ENCODE data around the gene PLCXD1. TPM values are rescaled to one million over a fixed set of nuclear protein-coding genes. Genes with fewer than 3 reads are reported as not detected.

PLCXD1 gene
- total RNA-seq (2022; extraction: Qiagen RNA extraction) = 22.7 to 30.4 TPM (median 27.2 TPM) in 5 replicates

DNA sequence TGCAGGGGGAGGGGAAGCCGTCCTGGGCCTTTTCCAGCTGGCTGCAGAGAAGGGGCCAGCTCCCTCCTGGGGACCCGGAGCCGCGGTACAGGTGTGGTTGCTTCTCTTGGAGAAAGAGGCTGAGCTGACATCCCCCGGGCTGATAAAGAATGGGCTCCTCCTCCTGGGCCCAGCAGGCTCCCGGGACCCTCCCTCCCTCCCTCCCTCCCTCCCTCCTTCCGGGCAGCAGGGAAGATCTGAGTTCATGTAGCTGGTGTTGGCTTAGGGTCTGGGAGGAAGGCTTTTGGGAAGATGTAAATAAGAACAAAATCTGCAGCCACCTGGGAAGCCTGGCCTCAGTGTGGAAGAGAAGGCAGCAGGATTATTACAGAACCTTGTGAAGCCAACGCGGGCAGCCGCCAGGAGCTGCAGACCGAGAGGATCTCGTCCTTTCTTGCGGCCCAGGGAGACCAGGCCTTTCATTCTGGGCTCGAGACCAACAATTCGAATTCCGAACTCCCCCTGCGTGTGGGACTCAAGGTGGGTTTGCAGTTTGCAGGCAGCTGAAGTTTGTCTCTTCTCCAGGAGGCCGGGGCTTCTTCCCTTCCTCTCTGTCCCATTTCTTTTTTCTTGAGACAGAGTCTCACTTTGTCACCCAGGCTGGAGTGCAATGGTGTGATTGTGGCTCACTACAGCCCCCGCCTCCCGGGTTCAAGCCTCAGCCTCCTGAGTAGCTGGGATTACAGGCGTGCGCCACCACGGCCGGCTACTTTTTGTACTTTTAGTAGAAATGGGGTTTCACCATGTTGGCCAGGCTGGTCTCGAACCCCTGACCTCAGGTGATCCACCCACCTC lies at the start of gene PLCXD1:
TSS of gene PLCXD1 (plus strand) at position 216 of the 834 bp plus-strand sequence. CDS start 2,807 bp downstream, outside the sequence.

DNA sequence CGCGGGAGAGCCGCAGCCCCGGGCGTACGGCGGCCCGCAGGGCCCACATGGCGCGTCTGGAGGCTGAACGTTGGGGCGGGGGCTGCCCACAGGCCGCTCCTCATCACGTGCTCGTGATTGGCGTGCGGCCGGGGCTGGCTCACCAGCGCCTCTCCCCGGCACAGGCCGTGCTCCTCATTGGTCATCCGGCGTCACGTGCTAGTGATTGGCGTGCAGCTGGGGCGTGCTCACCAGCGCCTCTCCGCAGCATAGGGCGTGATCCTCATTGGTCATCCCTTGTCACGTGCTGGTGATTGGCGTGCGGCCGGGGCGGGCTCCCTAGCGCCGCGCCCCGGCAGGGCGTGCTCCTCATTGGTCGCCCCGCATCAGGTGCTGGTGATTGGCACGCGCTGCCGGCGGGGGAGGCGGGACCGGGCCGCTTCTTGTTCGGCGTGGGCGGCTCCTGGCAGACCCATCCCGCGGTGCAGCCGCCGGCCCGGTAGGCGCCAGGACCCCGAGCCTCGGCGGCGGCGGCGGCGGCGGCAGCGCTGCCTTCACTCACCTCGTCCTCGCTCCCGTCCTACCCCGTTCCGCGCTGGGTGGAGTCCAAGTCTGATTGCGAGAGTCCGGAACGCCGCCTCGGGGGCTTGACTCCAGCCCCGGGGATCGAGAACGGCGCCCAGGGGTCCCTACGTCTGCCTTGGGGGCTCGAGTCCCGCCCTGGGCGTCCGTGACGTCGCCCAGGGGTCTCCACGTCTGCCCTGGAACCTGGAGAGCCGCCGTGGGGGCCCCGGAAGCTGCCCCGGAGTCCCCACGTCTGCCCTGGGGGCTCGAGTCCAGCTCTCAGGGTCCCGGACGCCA lies 37.8 kb downstream of the PLCXD1 start, which contains the start of gene GTPBP6:
TSS of gene GTPBP6 (minus strand) at position 58 of the 840 bp plus-strand sequence. CDS start at position 49, 9 bp downstream.

Other genes starting within 250 kb of the PLCXD1 start
- gene GTPBP6, start 37.4 kb downstream of the PLCXD1 start, total RNA-seq (2022; extraction: Qiagen RNA extraction) = 35.3 to 54.2 TPM (median 49.5 TPM) in 5 replicates
- gene PPP2R3B, start 105.5 kb downstream of the PLCXD1 start, total RNA-seq (2022; extraction: Qiagen RNA extraction) = 16.1 to 28.2 TPM (median 26.5 TPM) in 5 replicates

Measured in A549 treated with Mapracorat at 1 μM for 4 hours (cell line).